T-helper 1 cell treated with Interleukin-12 subunit alpha and Interleukin-12 subunit beta and Interleukin-4 antibody, amounts not matched to agents 30 μg/mL and 1 μg/mL, for 36 hours (primary cell): ENCODE data around the gene NKAIN2.

Experiments
- H3K27ac Mint-ChIP-seq: one replicate; pipeline ENCODE4 v1.8.0; 2021; ENCODE audit warnings: mild to moderate bottlenecking, mixed read lengths
- H3K27me3 Mint-ChIP-seq: one replicate; pipeline ENCODE4 v1.8.0; 2021; ENCODE audit warnings: low read depth, mixed read lengths
- H3K36me3 Mint-ChIP-seq: one replicate; pipeline ENCODE4 v1.8.0; 2021; ENCODE audit warnings: low read depth, mixed read lengths
- H3K4me1 Mint-ChIP-seq: one replicate; pipeline ENCODE4 v1.8.0; 2021; ENCODE audit warnings: low read depth, mixed read lengths
- H3K4me3 Mint-ChIP-seq: one replicate; pipeline ENCODE4 v1.8.0; 2021; ENCODE audit warnings: mild to moderate bottlenecking, moderate library complexity, mixed read lengths
- H3K9me3 Mint-ChIP-seq: one replicate; pipeline ENCODE4 v1.8.0; 2021; ENCODE audit warnings: mixed read lengths

NKAIN2 gene

DNA sequence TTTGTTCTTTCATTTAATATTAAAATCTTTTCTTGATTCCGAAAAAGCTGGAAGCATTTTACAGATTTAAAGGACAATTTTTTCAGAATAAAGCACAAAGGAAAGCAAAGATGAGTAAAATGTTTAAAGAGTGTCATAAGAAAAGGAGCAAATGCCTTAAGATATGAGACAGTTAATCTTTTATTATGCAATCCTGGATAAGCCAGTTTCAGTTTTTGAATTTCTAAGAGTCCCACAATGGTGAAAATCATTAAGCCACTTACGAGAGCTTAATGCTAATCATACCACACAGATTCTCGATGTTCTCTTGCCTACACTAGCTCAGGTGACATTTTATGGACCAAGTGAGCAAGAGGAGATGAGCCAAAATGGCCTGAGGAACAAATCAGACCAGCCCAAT is 1054.9 kb downstream of the NKAIN2 start:
- Mint-ChIP-seq H3K36me3 (no peaks in the 10 kb centered on the region), H3K4me1 (no peaks in the 10 kb centered on the region), H3K27me3 (no peaks in the 10 kb centered on the region), H3K27ac (no peak overlapping the region), H3K4me3 (no peak overlapping the region), H3K9me3 (no peaks in the 10 kb centered on the region)

DNA sequence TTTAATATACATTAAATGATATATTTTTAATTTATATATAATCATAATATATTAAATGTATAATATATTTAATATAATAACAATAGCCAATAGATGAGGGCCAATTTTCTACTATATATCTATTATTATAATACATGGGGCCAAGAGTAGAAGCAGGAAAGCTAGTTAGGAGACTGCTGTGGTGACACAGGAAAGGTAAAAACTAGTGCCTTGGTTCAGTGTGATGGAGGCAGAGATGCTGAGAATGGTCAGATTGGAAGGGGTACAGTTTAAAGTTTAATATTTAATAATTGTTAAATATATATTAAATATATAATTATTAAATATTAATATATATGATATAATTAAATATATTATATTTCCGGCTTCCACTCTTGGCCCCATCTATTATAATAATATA is 1055.7 kb downstream of the NKAIN2 start:
- Mint-ChIP-seq H3K9me3 (no peaks in the 10 kb centered on the region), H3K4me1 (no peaks in the 10 kb centered on the region), H3K27ac (no peak overlapping the region)

DNA sequence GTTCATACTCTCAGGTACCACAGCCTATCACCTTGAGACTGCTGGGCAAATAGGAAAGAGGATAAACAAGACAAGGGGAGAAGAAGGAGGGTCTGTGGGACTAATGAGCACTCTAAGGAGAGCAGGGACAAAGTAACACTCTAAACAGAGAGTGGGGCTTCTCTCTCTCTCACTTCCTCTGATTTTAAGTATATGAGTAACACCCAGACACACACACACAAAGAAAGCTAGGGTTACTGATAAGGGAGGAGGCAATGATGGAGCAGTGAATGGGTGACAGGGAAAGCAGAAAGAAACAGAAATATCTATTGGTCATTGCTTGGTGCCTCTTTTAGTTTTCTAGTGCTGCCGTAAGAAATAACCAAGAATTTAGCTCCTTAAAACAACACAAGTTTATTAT is 1062.4 kb downstream of the NKAIN2 start:
- Mint-ChIP-seq H3K27me3 (no peaks in the 10 kb centered on the region), H3K27ac (no peak overlapping the region), H3K9me3 (no peaks in the 10 kb centered on the region), H3K36me3 (no peaks in the 10 kb centered on the region), H3K4me1 (no peaks in the 10 kb centered on the region), H3K4me3 (no peak overlapping the region)

More for the DNA sequence above, 1055.7 kb downstream of the NKAIN2 start:
- no peak overlapping the region for H3K4me3 Mint-ChIP-seq
- no peaks in the 10 kb centered on the region for H3K27me3 Mint-ChIP-seq
- no peaks in the 10 kb centered on the region for H3K36me3 Mint-ChIP-seq

DNA sequence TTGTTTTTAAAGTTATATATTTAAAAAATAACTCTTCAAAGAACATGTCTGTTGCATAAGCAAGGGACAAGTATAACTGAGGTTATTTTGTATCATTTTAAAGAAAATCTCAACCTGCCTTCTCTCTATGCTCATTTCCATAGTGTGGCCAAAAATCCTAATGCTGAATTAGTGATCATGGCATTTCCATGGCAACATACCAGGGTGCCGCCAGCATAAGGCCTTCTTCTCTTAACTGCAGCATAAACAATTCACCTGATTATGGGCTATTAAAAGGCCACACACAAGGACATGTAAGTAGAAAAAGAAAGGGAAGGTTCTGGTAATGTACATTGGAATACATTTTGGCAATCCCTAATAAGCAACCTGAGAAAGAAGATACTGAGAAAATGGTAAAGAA is 1063.5 kb downstream of the NKAIN2 start:
- H3K27ac Mint-ChIP-seq: no peak overlapping the region
- no peaks in the 10 kb centered on the region for H3K4me1 Mint-ChIP-seq
- H3K27me3 Mint-ChIP-seq: no peaks in the 10 kb centered on the region
- H3K36me3 Mint-ChIP-seq: no peaks in the 10 kb centered on the region
- H3K4me3 Mint-ChIP-seq: no peak overlapping the region
- H3K9me3 Mint-ChIP-seq: no peaks in the 10 kb centered on the region

DNA sequence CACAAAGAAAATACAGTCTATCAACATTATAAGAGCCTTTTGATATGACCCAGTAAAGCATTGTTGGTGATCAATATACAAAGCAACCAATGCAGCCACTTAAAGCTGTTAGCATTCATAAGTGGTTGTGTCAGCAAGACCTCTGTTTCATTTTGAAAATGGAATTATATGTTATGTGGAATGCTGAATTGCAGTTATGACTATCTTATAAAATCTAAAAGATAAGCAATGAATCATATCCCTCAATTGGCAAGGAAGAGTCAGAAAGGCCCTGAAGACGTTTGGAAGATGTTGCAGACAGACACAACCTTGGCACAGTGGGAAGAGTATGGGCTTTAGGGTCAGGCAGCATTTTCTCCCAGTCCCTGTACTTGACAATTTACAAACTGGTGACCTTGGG is 1064.8 kb downstream of the NKAIN2 start:
- no peaks in the 10 kb centered on the region for H3K9me3 Mint-ChIP-seq
- H3K27ac Mint-ChIP-seq: no peak overlapping the region
- H3K36me3 Mint-ChIP-seq: no peaks in the 10 kb centered on the region
- no peaks in the 10 kb centered on the region for H3K27me3 Mint-ChIP-seq
- H3K4me1 Mint-ChIP-seq: no peaks in the 10 kb centered on the region
- no peak overlapping the region for H3K4me3 Mint-ChIP-seq

DNA sequence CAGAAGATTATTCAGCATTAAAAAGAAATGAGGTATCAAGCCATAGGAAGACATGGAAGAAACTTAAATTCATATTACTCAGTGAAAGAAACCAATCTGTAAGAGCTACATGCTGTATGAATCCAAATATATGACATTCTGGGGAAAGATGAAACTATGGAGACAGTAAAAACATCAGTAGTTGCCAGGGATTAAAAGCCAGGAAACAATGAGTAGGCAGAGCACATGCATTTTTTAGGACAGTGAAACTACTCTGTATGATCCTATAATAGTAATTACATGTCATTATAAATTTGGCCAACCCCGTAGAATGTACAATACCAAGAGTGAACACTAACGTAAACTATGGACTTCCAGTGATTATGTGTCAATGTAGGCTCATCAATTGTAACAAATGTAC is 1065.8 kb downstream of the NKAIN2 start:
- no peak overlapping the region for H3K4me3 Mint-ChIP-seq
- H3K4me1 Mint-ChIP-seq: no peaks in the 10 kb centered on the region
- H3K9me3 Mint-ChIP-seq: no peaks in the 10 kb centered on the region
- H3K36me3 Mint-ChIP-seq: no peaks in the 10 kb centered on the region
- no peak overlapping the region for H3K27ac Mint-ChIP-seq
- no peaks in the 10 kb centered on the region for H3K27me3 Mint-ChIP-seq

DNA sequence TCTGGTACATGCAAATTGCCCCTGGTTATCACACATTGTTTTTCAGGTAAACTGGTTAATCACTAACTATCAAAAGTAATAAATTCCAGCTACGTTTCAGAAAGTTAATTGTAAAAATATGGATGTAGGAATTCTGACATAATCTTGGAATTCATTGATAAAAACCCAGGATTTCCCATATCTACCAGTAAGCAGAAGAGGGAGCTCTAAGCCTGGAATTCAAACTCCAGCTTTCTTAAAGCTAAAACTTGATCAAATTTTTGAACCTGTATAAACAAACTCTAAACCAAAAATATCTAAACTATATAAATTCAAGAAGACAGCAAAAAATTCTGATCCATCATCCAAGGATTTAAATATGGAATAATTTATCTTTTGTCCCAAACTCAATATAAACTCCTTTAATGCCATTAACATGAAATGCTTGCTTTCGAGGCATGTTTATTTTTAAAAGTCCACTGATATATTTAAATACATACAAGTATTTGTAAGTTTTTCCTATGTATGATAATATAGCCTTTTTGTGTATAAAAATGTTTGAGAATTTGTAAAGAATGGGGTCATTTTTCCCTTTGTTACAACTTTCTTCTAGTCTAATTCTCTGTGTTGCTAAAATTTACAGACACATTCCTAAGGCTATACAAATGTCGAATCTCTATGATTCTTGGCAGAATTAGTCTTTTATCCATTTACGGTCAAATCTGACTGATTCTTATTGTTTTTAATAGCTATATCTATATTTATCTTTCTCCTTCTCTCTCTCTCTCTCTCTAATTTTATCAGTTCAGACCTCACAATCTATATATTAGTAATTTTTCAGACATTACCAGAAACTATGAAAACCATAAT is 1067.2 kb downstream of the NKAIN2 start:
- Mint-ChIP-seq H3K27me3 (no peaks in the 10 kb centered on the region), H3K27ac (no peak overlapping the region), H3K9me3 (no peaks in the 10 kb centered on the region), H3K4me3 (no peak overlapping the region), H3K36me3 (no peaks in the 10 kb centered on the region), H3K4me1 (no peaks in the 10 kb centered on the region)

DNA sequence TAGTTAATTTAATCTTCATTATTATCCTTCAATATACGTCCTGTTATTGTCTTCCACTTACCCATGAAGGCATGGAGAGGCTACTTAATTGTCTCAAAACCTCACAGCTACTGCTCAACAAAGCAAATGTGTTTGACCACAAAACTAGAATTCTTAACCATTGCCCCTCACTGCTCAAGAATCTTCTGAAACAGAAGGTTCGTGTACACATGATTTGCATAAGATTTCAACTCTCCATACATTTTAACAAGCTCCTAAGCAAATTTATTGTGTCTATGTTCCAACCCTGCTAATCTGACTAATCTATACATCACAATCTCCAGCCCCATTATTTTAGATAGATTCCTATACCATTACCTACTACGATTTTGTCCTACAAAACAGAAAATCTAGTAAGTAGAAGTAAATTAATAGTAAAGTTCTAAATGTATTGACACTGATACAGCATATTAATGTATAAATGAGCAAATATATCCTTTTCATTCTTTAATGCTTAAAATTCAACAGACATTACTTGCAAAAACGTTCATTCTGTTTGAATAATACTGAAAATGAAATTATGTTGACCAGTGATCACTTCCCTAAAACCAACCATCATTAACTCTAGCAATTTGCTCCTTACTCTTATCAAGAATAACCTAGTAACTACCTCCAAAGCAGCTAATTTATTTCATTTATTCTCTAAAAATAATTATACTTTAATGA is 1068.8 kb downstream of the NKAIN2 start:
- no peak overlapping the region for H3K27ac Mint-ChIP-seq
- no peaks in the 10 kb centered on the region for H3K9me3 Mint-ChIP-seq
- no peaks in the 10 kb centered on the region for H3K36me3 Mint-ChIP-seq
- H3K4me3 Mint-ChIP-seq: no peak overlapping the region
- no peaks in the 10 kb centered on the region for H3K4me1 Mint-ChIP-seq
- peaks cover 2% of the 10 kb centered on the region for H3K27me3 Mint-ChIP-seq

DNA sequence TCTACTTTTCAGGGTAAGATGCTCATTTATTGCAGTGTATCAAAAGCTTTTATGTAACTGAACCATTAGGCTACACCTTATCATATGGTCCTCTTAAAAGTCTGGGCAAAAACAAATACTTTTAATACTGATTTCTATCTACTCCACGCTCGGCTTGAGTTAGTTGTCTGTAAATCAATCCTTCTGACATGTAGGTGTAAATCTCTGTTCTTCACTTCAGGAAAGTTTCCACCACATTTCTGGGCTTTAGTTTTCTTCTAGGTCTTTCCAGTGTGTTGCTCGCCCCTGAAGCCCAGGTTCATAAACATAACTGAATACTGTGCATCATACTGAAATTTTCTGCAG is 1069.4 kb downstream of the NKAIN2 start:
- peaks cover 4% of the 10 kb centered on the region for H3K27me3 Mint-ChIP-seq
- H3K36me3 Mint-ChIP-seq: no peaks in the 10 kb centered on the region
- H3K27ac Mint-ChIP-seq: no peak overlapping the region
- no peaks in the 10 kb centered on the region for H3K9me3 Mint-ChIP-seq
- no peaks in the 10 kb centered on the region for H3K4me1 Mint-ChIP-seq
- H3K4me3 Mint-ChIP-seq: no peak overlapping the region
